Upper lobe of left lung (tissue), 6 donors: ENCODE data around the gene NDUFB7. TPM values are rescaled to one million over a fixed set of nuclear protein-coding genes. Genes with fewer than 3 reads are reported as not detected.
"Not testable (repeated sequence)": the region's sequence is repeated elsewhere in the genome, so short reads cannot be mapped to it uniquely, and the experiment has no call there.

Experiments
- ATAC-seq, 2 donors: fragments of 200-7000 bp; cut with Tn5 transposase; one replicate each; pipeline ENCODE4 v1.9.1; 2022; ENCODE audit warnings: mild to moderate bottlenecking in 2 of 2, moderate library complexity in 2 of 2; ENCODE audit not compliant: low FRiP score in 2 of 2
- DNase-seq, 2 donors: peaks; one replicate each; pipeline ENCODE4 v3.0.0-alpha.2; 2019 to 2020
- H3K27ac ChIP-seq, 4 donors: fragments of 200-600 bp; sonication (generic); one replicate each; pipeline ENCODE4 v1.5.1; 2016 to 2019
- H3K27me3 ChIP-seq, 4 donors: fragments of 200-600 bp; sonication (generic); one replicate each; pipeline ENCODE4 v1.5.1; 2017 to 2019
- H3K36me3 ChIP-seq, 4 donors: fragments of 200-600 bp; sonication (generic); one replicate each; pipeline ENCODE4 v1.5.1; 2016 to 2019
- H3K4me1 ChIP-seq, 4 donors: fragments of 200-600 bp; sonication (generic); one replicate each; pipeline ENCODE4 v1.5.1; 2018 to 2019
- H3K4me3 ChIP-seq, 4 donors: fragments of 200-600 bp; sonication (generic); one replicate each; pipeline ENCODE4 v1.5.1; 2017 to 2019; ENCODE audit warnings: mild to moderate bottlenecking in 2 of 4, moderate library complexity in 1 of 4
- H3K9me3 ChIP-seq, 4 donors: fragments of 200-600 bp; sonication (generic); one replicate each; pipeline ENCODE4 v1.5.1; 2018 to 2019
- CTCF ChIP-seq, 6 experiments: fragments of 450-650 bp in 4 of 6; fragments of 200-600 bp in 2 of 6; sonication (generic) in 2 of 6; IDR thresholded peaks; one replicate each; pipeline ENCODE4 v1.5.1; 2016 to 2019; ENCODE audit warnings: antibody characterized with exemption in 6 of 6
- EP300 ChIP-seq, 4 donors: sonication (generic); formaldehyde crosslinking; IDR thresholded peaks; one replicate each; pipeline ENCODE4 v1.5.1; 2017; ENCODE audit warnings: antibody characterized with exemption in 4 of 4, control low read depth in 2 of 4
- POLR2A ChIP-seq, 4 donors: fragments of 450-650 bp; IDR thresholded peaks; one replicate each; pipeline ENCODE4 v1.5.1; 2016 to 2017; ENCODE audit warnings: antibody characterized with exemption in 4 of 4, mild to moderate bottlenecking in 2 of 4
- POLR2AphosphoS5 ChIP-seq, 2 donors: sonication (generic); formaldehyde crosslinking; IDR thresholded peaks; one replicate each; pipeline ENCODE4 v1.5.1; 2017; ENCODE audit warnings: antibody characterized with exemption in 2 of 2
- WGBS, 2 donors: methylation state at CpG; one replicate each; pipeline ENCODE4 v1.1.5; 2017 to 2018; 5-methylcytosine and 5-hydroxymethylcytosine counted together
- total RNA-seq, 6 donors: library from RNA; depleted of rRNA in 4 of 6; stranded (reverse); fragments of >200 nt in 4 of 6; gene quantifications; one replicate each; pipeline versions ENCODE4 v1.1.0 to v1.2.1, GENCODE V29; 2016 to 2021
- donor health status: DM: no; HTN: no; CAD: no; lungs with moderate emphysema.
- donor health status: DM: no; HTN: yes; CAD: no; lungs with severe emphysema.

NDUFB7 gene
- total RNA-seq, 6 donors from 2014 or later: 124 to 350 (median 171) TPM

- no peak overlapping the region for H3K4me3 ChIP-seq
- no peaks in the 10 kb centered on the region for H3K27me3 ChIP-seq
- ATAC-seq (no peak), DNase-seq (peak in 1 of 2 donors; percentile 58)
- peaks cover 10 to 39% (median 15%) of the 10 kb centered on the region in 4 donors for H3K4me1 ChIP-seq
- 89 to 90% methylated on average over 19 to 22 of the region's 31 CpGs for WGBS, 2 donors
- H3K36me3 ChIP-seq: peaks cover 8 to 40% (median 27%) of the 10 kb centered on the region in 4 donors
- H3K27ac ChIP-seq: no peak overlapping the region
- H3K9me3 ChIP-seq: no peaks in the 10 kb centered on the region
- TF ChIP-seq EP300 (IDR thresholded peaks at IDR 0.05) (no peak), POLR2AphosphoS5 (IDR thresholded peaks at IDR 0.05) (no peak), CTCF (IDR thresholded peaks at IDR 0.05) (no peak), POLR2A (IDR thresholded peaks at IDR 0.05) (no peak)
Observed at GRCh38 chr19:14565765-14566711, 5.8 kb downstream of the NDUFB7 start.

GRCh38 chr19:14565298-14565679 is 6.6 kb downstream of the NDUFB7 start:
- no peak overlapping the region for H3K27ac ChIP-seq
- WGBS, 2 donors: 91 to 95% methylated on average over 8 to 12 of the region's 22 CpGs
- peaks cover 8 to 40% (median 27%) of the 10 kb centered on the region in 4 donors for H3K36me3 ChIP-seq

GRCh38 chr19:14564652-14565297 is 7.1 kb downstream of the NDUFB7 start:
- not testable (repeated sequence) for H3K27ac ChIP-seq, H3K9me3 ChIP-seq, ATAC-seq, H3K27me3 ChIP-seq, H3K4me3 ChIP-seq
- Histone ChIP-seq H3K36me3 (peaks cover 8 to 40% (median 27%) of the 10 kb centered on the region in 4 donors), H3K4me1 (peaks cover 4 to 38% (median 9%) of the 10 kb centered on the region in 4 donors)
- 70 to 82% methylated on average over 10 to 19 of the region's 22 CpGs for WGBS, 2 donors
- peak in 1 of 2 donors; percentile 60 for DNase-seq

More at GRCh38 chr19:14565298-14565679, 6.6 kb downstream of the NDUFB7 start:
- Histone ChIP-seq H3K27me3 (no peaks in the 10 kb centered on the region), H3K4me3 (no peak overlapping the region), H3K4me1 (peaks cover 7 to 38% (median 11%) of the 10 kb centered on the region in 4 donors), H3K9me3 (no peaks in the 10 kb centered on the region)
- TF ChIP-seq EP300 (IDR thresholded peaks at IDR 0.05) (no peak), POLR2A (IDR thresholded peaks at IDR 0.05) (no peak), POLR2AphosphoS5 (IDR thresholded peaks at IDR 0.05) (no peak), CTCF (IDR thresholded peaks at IDR 0.05) (no peak)
- ATAC-seq: no peak
- DNase-seq: peak in 1 of 2 donors; percentile 76

GRCh38 chr19:14563989-14564651 is 7.7 kb downstream of the NDUFB7 start:
- DNase-seq: peak in 1 of 2 donors; percentile 85
- Histone ChIP-seq H3K27me3 (no peaks in the 10 kb centered on the region), H3K9me3 (no peaks in the 10 kb centered on the region), H3K4me1 (peaks cover 4 to 39% (median 9%) of the 10 kb centered on the region in 4 donors), H3K4me3 (no peak overlapping the region), H3K36me3 (peaks cover 8 to 40% (median 25%) of the 10 kb centered on the region in 4 donors), H3K27ac (no peak overlapping the region)
- peak in 1 of 2 donors; percentile 17 for ATAC-seq
- 78 to 80% methylated on average over 19 to 21 of the region's 33 CpGs for WGBS, 2 donors
- TF ChIP-seq POLR2A (IDR thresholded peaks at IDR 0.05) (no peak), CTCF (IDR thresholded peaks at IDR 0.05) (no peak), POLR2AphosphoS5 (IDR thresholded peaks at IDR 0.05) (no peak), EP300 (IDR thresholded peaks at IDR 0.05) (no peak)

GRCh38 chr19:14563590-14563926 is 8.3 kb downstream of the NDUFB7 start:
- no peak overlapping the region for H3K27ac ChIP-seq
- no peaks in the 10 kb centered on the region for H3K9me3 ChIP-seq
- TF ChIP-seq POLR2AphosphoS5 (IDR thresholded peaks at IDR 0.05) (no peak), EP300 (IDR thresholded peaks at IDR 0.05) (no peak), POLR2A (IDR thresholded peaks at IDR 0.05) (no peak), CTCF (IDR thresholded peaks at IDR 0.05) (no peak)
- H3K36me3 ChIP-seq: peaks cover 8 to 40% (median 23%) of the 10 kb centered on the region in 4 donors
- DNase-seq: peak in 1 of 2 donors; percentile 71
- 90% methylated on average over 9 of the region's 16 CpGs; no CpG with 5 or more reads in 1 of the 2 donors for WGBS, 2 donors
- no peaks in the 10 kb centered on the region for H3K27me3 ChIP-seq
- peaks cover 4 to 33% (median 9%) of the 10 kb centered on the region in 4 donors for H3K4me1 ChIP-seq
- no peak overlapping the region for H3K4me3 ChIP-seq
- no peak for ATAC-seq
